ENCODE results near the gene CSPG4. TPM values are rescaled to one million over a fixed set of nuclear protein-coding genes. Genes with fewer than 3 reads are reported as not detected.

The CSPG4 gene
- total and polyA plus RNA-seq, 2 of the 13 experiments (the other 11 are each of a cell fraction or from before 2014, with no cell fraction given): 0.01 to 0.04 TPM

- TF ChIP-seq ZSCAN5A (CRISPR knock-in tag; IDR thresholded peaks at IDR 0.05; ENCODE audit: borderline replicate concordance) (peak; percentile 92), E2F2 (CRISPR knock-in tag; IDR thresholded peaks at IDR 0.05; ENCODE audit: borderline replicate concordance) (0 out of 2 replicates have a peak, but pooled peaks have one; percentile 85), BATF2 (CRISPR knock-in tag; IDR thresholded peaks at IDR 0.05) (peak; percentile 50; the same call in 1 of the 2 replicates), SNAPC4 (CRISPR knock-in tag; IDR thresholded peaks at IDR 0.05) (0 out of 2 replicates have a peak, but pooled peaks have one; percentile 37), CENPX (CRISPR knock-in tag; IDR thresholded peaks at IDR 0.05) (no peak), ZNF510 (CRISPR knock-in tag; IDR thresholded peaks at IDR 0.05; ENCODE audit: low read depth) (peak; percentile 85), MAZ (IDR thresholded peaks at IDR 0.05; ENCODE audit: borderline replicate concordance, low read depth, low read length) (peak; percentile 87), MAZ (CRISPR knock-in tag; IDR thresholded peaks at IDR 0.05; ENCODE audit: low read depth) (peak; percentile 46), ZNF652 (CRISPR knock-in tag; IDR thresholded peaks at IDR 0.05; ENCODE audit: borderline replicate concordance, low read depth) (0 out of 2 replicates have a peak, but pooled peaks have one; percentile 11), FOXP1 (IDR thresholded peaks at IDR 0.05) (no peak), FOXP1 (CRISPR knock-in tag; IDR thresholded peaks at IDR 0.05) (no peak), REPIN1 (CRISPR knock-in tag; IDR thresholded peaks at IDR 0.05; ENCODE audit: borderline replicate concordance, low read depth) (peak; percentile 92), HMG20A (CRISPR knock-in tag; IDR thresholded peaks at IDR 0.05; ENCODE audit: borderline replicate concordance) (no peak), ZNF572 (CRISPR knock-in tag; IDR thresholded peaks at IDR 0.05) (0 out of 2 replicates have a peak, but pooled peaks have one; percentile 17), ZBTB44 (CRISPR knock-in tag; IDR thresholded peaks at IDR 0.05) (peak; percentile 70; the same call in 1 of the 2 replicates), TSC22D2 (CRISPR knock-in tag; IDR thresholded peaks at IDR 0.05; ENCODE audit: borderline replicate concordance) (no peak), ZNF792 (CRISPR knock-in tag; IDR thresholded peaks at IDR 0.05) (peak; percentile 34; the same call in 1 of the 2 replicates)
Measured at GRCh38 chr15:75639709-75640482, 72.8 kb downstream of the CSPG4 start, which contains the start of gene IMP3 (continued).

Measured in HepG2 (cell line).